HepG2 (cell line): ENCODE measurements around the gene ENO1.

Experiments
- HNRNPUL1 ChIP-seq: fragments of 200-400 bp; formaldehyde crosslinking; IDR thresholded peaks from 2 replicates; pipeline ENCODE4 v1.6.1; 2017; ENCODE audit warnings: low read depth, mild to moderate bottlenecking, low read length, moderate library complexity
- TF ChIP-seq, protein P1 (sequence below): sonication (generic); formaldehyde crosslinking; IDR thresholded peaks from 2 replicates; pipeline ENCODE4 v1.5.0; 2020; ENCODE audit warnings: mild to moderate bottlenecking, missing genetic modification reagents, moderate library complexity
- TF ChIP-seq, protein P2 (sequence below): sonication (generic); formaldehyde crosslinking; IDR thresholded peaks from 2 replicates; pipeline ENCODE4 v1.8.1; 2023; ENCODE audit warnings: missing genetic modification reagents, inconsistent platforms, borderline replicate concordance

DNA sequence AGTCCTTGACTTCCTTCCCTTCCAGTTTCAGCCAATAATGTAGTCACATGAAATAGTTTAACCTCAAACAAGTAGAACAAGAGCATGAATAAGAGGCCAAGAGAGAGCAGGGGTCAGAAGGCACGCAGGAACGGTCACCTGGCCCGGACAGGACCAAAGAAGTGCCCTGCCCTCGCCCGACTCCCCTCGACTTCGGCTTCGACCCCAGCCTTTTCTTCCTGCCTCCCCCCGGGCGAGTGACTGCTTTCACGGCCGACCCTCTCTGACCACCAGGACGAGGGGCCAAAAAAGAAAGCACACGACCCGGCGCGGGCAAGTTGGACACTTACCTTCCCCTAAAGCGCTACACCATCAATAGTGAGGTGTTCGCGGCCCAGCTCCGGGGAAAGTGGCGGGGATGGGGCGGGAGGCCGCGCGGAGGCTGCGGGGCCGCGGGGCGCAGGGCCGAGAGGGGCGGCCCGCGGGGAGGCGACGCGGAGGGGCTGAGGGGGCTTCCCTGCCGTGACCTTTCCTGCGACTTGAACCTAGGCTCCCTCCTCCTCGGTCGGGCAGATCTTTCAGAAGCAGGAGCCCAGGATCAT is 61.6 kb downstream of the ENO1 start:
- no peak for TF ChIP-seq HNRNPUL1
- TF ChIP-seq, protein P1, sequence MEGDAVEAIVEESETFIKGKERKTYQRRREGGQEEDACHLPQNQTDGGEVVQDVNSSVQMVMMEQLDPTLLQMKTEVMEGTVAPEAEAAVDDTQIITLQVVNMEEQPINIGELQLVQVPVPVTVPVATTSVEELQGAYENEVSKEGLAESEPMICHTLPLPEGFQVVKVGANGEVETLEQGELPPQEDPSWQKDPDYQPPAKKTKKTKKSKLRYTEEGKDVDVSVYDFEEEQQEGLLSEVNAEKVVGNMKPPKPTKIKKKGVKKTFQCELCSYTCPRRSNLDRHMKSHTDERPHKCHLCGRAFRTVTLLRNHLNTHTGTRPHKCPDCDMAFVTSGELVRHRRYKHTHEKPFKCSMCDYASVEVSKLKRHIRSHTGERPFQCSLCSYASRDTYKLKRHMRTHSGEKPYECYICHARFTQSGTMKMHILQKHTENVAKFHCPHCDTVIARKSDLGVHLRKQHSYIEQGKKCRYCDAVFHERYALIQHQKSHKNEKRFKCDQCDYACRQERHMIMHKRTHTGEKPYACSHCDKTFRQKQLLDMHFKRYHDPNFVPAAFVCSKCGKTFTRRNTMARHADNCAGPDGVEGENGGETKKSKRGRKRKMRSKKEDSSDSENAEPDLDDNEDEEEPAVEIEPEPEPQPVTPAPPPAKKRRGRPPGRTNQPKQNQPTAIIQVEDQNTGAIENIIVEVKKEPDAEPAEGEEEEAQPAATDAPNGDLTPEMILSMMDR = no peak
- TF ChIP-seq, protein P2, sequence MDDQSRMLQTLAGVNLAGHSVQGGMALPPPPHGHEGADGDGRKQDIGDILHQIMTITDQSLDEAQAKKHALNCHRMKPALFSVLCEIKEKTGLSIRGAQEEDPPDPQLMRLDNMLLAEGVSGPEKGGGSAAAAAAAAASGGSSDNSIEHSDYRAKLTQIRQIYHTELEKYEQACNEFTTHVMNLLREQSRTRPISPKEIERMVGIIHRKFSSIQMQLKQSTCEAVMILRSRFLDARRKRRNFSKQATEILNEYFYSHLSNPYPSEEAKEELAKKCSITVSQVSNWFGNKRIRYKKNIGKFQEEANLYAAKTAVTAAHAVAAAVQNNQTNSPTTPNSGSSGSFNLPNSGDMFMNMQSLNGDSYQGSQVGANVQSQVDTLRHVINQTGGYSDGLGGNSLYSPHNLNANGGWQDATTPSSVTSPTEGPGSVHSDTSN (CRISPR knock-in tag) = no peak
